Activated CD4-positive, alpha-beta T cell treated with anti-CD3 and anti-CD28 coated beads for 1 hour (primary cell): ENCODE measurements around the gene ACKR4.

Experiments used
- DNase-seq: peaks from one replicate; pipeline ENCODE4 v3.0.0-alpha.2; 2020

The ACKR4 gene

DNA sequence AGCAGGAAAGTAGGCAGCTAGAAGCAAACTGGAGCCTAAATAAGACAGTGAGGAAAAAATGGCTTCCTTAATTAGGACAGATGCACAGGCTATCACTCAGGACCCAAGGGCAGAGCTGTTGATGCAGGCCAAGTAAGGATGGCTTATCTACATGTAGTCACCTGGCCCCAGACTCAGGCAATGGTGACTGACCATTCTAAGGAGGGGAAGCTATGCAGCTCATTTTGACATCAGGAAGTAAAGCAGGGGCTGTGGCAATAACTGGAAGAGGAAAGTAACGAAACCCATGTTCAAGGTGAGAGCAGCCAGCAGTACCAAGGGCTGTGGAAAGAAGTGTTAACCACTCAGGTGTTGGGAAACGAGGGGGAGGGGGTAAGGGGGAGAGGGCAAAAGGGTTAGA lies 46.3 kb downstream of the ACKR4 start:
- no peak for DNase-seq

GRCh38 chr3:132645058-132645457 lies 48.0 kb downstream of the ACKR4 start:
- no peak for DNase-seq

DNA sequence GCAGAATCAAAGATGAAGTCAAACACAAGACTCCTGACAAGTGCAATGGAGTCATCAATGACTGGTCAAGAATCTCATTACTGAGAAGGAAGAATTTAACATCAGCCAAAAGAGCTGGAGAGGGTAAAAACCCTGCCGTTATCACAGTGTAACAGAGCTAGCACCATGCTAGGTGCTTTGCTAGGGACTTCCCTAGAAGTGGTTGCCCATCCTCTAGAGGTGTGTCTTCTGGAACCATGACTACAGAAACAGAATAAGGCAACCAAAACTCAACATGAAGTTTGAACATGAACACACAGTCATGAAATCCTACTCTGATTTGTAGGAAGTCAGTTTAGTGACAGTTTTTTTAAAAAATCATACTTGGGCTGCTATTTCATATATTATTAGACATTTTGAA lies 53.1 kb downstream of the ACKR4 start:
- no peak for DNase-seq
